IPS DF 6.9 (cell line): ENCODE data around the gene ACOT12.
"Not testable (repeated sequence)": the region's sequence is repeated elsewhere in the genome, so short reads cannot be mapped to it uniquely, and the experiment has no call there.

Experiments used
- DNase-seq: peaks from one replicate; pipeline ENCODE4 v3.0.0-alpha.2; 2013; ENCODE audit warnings: low read depth, low spot score
- H3K27ac ChIP-seq: one replicate; pipeline ENCODE4 v1.5.1; 2013; ENCODE audit warnings: low read length, control low read depth
- H3K27me3 ChIP-seq: 2 replicates; pipeline ENCODE4 v1.6.1; 2013; ENCODE audit warnings: mild to moderate bottlenecking, low read length; ENCODE audit not compliant: control insufficient read depth, insufficient read depth
- H3K36me3 ChIP-seq: 2 replicates; pipeline ENCODE4 v1.6.1; 2013; ENCODE audit warnings: low read length; ENCODE audit not compliant: control insufficient read depth, insufficient read depth
- H3K4me1 ChIP-seq: 2 replicates; pipeline ENCODE4 v1.6.1; 2013; ENCODE audit warnings: low read length; ENCODE audit not compliant: control insufficient read depth, insufficient read depth
- H3K4me3 ChIP-seq: 2 replicates; pipeline ENCODE4 v1.5.1; 2013; ENCODE audit warnings: mild to moderate bottlenecking, low read length
- H3K9me3 ChIP-seq: 2 replicates; pipeline ENCODE4 v1.6.1; 2013; ENCODE audit warnings: low read length, inconsistent platforms; ENCODE audit not compliant: control insufficient read depth, insufficient read depth
- WGBS: extraction: QIAGEN DNeasy Blood & Tissue Kit; methylation state at CpG from one replicate; pipeline ENCODE4 v1.1.7; 2013; ENCODE audit warnings: mixed read lengths, missing lambda C conversion rate; ENCODE audit not compliant: insufficient read length, insufficient coverage; 5-methylcytosine and 5-hydroxymethylcytosine counted together

ACOT12 gene

DNA sequence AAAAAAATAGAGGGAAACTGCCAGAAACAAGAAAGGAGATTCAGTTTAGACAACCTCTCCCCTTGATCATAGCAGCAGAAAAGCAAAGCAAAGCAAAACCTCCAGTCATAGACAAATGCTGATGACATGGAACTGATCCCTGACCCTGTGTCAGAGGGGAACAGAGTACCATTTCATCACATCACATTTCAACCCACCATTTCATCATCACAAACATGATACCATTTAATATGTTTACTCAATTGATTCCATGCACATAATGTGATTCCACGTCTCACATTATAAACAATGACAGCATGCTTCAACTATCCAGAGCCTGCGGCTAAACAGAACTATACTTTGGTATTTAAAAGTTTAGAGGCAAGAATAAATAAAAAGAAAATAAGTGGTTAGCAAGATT is 28.7 kb upstream of the ACOT12 start:
- Histone ChIP-seq H3K27me3 (no peaks in the 10 kb centered on the region), H3K9me3 (no peaks in the 10 kb centered on the region), H3K4me1 (no peaks in the 10 kb centered on the region), H3K4me3 (no peak overlapping the region), H3K36me3 (no peaks in the 10 kb centered on the region), H3K27ac (no peak overlapping the region)
- 83% methylated on average over 1 of the region's 2 CpGs for WGBS
- no peak for DNase-seq

GRCh38 chr5:81420039-81420667 is 26.2 kb upstream of the ACOT12 start:
- H3K27me3 ChIP-seq = no peaks in the 10 kb centered on the region
- H3K27ac ChIP-seq = no peak overlapping the region
- no peaks in the 10 kb centered on the region for H3K36me3 ChIP-seq
- no CpG with 5 or more reads among the region's 6 CpGs for WGBS
- no peak for DNase-seq
- H3K9me3 ChIP-seq = no peaks in the 10 kb centered on the region
- H3K4me3 ChIP-seq = no peak overlapping the region
- no peaks in the 10 kb centered on the region for H3K4me1 ChIP-seq

- Histone ChIP-seq H3K9me3 (no peaks in the 10 kb centered on the region), H3K27ac (no peak overlapping the region), H3K27me3 (no peaks in the 10 kb centered on the region), H3K36me3 (no peaks in the 10 kb centered on the region), H3K4me1 (no peaks in the 10 kb centered on the region), H3K4me3 (no peak overlapping the region)
- DNase-seq = no peak
Measured at GRCh38 chr5:81418606-81419005, 24.7 kb upstream of the ACOT12 start.

DNA sequence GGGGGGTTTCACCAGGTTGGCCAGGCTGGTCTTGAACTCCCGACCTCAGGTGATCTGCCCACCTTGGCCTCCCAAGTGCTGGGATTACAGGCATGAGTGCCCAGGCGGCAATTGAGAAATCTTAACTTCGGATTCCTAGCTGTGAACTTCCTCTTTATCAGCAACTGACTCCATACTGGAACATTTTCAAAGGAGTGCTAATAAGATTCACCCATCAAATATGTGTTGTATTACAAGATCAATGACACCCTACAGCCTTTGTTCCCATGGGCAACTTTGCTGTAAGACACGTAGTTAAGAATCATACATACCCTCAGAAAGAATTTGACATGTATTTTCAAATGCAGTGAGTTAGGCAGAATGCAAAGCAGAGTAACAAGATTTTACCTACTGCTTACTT is 23.1 kb upstream of the ACOT12 start:
- H3K27ac ChIP-seq = no peak overlapping the region
- H3K36me3 ChIP-seq = no peaks in the 10 kb centered on the region
- H3K9me3 ChIP-seq = no peaks in the 10 kb centered on the region
- no peak for DNase-seq
- H3K4me1 ChIP-seq = no peaks in the 10 kb centered on the region
- no peaks in the 10 kb centered on the region for H3K27me3 ChIP-seq
- no peak overlapping the region for H3K4me3 ChIP-seq
- no CpG with 5 or more reads among the region's 4 CpGs for WGBS

- H3K4me3 ChIP-seq = no peak overlapping the region
- whole genome bisulfite sequencing = no CpG with 5 or more reads among the region's 2 CpGs
Measured at GRCh38 chr5:81409896-81410295, 16.0 kb upstream of the ACOT12 start.

DNA sequence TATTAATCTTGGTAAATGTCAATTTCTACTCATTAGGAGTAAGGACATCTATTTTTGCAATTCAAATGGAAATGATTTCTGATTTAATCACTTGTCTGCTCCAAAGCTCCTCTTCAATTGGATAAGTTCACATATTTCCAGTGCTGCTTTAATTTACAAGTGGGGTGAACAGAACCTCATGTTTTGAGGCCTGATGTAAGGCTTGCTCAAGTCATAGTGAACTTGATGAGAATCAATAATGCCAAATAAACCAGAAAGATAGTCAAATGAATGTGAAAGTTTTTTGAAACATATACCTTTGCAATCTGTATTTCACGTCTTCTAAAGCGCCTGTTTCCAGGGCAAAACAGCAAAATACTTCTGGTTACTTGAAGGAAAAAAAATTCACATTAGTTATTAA is 15.4 kb upstream of the ACOT12 start:
- Histone ChIP-seq H3K4me3 (no peak overlapping the region), H3K9me3 (no peaks in the 10 kb centered on the region), H3K27ac (no peak overlapping the region), H3K27me3 (no peaks in the 10 kb centered on the region), H3K4me1 (no peaks in the 10 kb centered on the region), H3K36me3 (no peaks in the 10 kb centered on the region)
- DNase-seq = no peak
- WGBS = no CpG with 5 or more reads among the region's 2 CpGs

More at GRCh38 chr5:81409896-81410295, 16.0 kb upstream of the ACOT12 start:
- Histone ChIP-seq H3K27me3 (no peaks in the 10 kb centered on the region), H3K36me3 (no peaks in the 10 kb centered on the region), H3K27ac (no peak overlapping the region), H3K9me3 (no peaks in the 10 kb centered on the region), H3K4me1 (no peaks in the 10 kb centered on the region)
- no peak for DNase-seq

- Histone ChIP-seq H3K9me3 (no peaks in the 10 kb centered on the region), H3K27ac (no peak overlapping the region), H3K4me1 (no peaks in the 10 kb centered on the region), H3K36me3 (no peaks in the 10 kb centered on the region), H3K4me3 (no peak overlapping the region), H3K27me3 (no peaks in the 10 kb centered on the region)
- WGBS = no CpG with 5 or more reads among the region's 1 CpG
- DNase-seq = no peak
Measured at GRCh38 chr5:81408496-81408895, 14.6 kb upstream of the ACOT12 start.

DNA sequence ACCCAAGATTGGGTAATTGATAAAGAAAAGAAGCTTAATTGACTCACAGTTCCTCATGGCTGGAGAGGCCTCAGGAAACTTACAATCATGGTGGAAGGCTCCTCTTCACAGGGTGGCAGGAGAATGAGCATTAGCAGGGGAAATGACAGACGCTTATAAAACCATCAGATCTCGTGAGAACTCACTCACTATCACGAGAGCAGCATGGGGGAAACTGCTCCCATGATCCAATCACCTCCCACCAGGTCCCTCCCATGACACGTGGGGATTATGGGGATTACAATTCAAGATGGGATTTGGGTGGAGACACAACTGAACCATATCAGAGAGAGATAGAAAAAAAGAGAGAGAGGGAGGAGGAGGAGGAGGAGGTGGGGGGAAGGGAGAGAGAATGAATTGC is 13.9 kb upstream of the ACOT12 start:
- not testable (repeated sequence) for H3K27ac ChIP-seq, H3K9me3 ChIP-seq, DNase-seq, H3K27me3 ChIP-seq, H3K4me3 ChIP-seq, H3K36me3 ChIP-seq, H3K4me1 ChIP-seq
- no CpG with 5 or more reads among the region's 4 CpGs for WGBS

- H3K4me1 ChIP-seq = no peaks in the 10 kb centered on the region
- H3K27me3 ChIP-seq = no peaks in the 10 kb centered on the region
- no peak overlapping the region for H3K27ac ChIP-seq
- H3K36me3 ChIP-seq = no peaks in the 10 kb centered on the region
- no CpG with 5 or more reads among the region's 7 CpGs for WGBS
- H3K9me3 ChIP-seq = no peaks in the 10 kb centered on the region
- no peak for DNase-seq
- no peak overlapping the region for H3K4me3 ChIP-seq
Measured at GRCh38 chr5:81405126-81405891, 11.4 kb upstream of the ACOT12 start.

DNA sequence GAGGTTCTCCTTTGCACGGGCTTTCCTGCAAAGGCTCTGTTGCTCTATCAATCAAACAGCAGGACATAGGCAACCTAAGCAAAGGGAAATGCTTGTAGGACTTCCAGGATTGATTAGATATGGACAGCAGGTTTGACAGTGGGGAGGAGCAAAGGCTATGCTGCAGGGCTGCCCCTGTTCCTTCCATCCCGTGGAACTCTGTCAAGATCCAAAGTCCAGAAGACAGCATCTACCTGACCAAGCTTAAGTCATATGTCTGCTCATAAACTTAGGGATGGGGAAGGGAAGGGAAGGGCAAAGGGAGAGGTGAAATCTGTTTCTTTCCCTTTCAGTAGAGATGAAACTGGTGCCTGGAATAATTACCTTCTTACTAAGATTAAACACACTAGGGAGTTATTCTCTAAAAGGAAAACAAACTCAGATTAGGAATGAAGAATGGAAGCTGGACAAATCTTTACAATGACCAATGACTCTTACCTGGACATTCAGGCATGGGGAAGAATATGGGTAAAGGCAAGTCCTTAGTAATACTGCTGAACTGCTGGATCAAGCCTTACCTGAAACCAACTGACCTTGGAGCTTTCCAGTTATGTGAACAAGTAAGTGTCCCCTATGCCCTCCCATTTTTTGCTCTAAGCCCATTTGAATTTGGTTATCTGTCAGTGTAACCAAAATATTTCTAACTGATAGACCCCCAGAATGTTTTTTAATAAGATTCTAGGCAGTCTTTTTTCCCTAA is 8.4 kb upstream of the ACOT12 start:
- H3K4me1 ChIP-seq = no peaks in the 10 kb centered on the region

More for the DNA sequence above, 8.4 kb upstream of the ACOT12 start:
- Histone ChIP-seq H3K4me3 (no peak overlapping the region), H3K27me3 (no peaks in the 10 kb centered on the region), H3K36me3 (no peaks in the 10 kb centered on the region), H3K27ac (no peak overlapping the region), H3K9me3 (no peaks in the 10 kb centered on the region)
- no peak for DNase-seq
- WGBS = no CpG with 5 or more reads among the region's 2 CpGs
